GM23338 (cell line): Measurements from ENCODE around the gene EVI5L. TPM values are rescaled to one million over a fixed set of nuclear protein-coding genes. Genes with fewer than 3 reads are reported as not detected.

ENCODE experiments used
- polyA plus RNA-seq: library from polyadenylated mRNA; unstranded; fragments of >200 nt; fragmentation: Nextera tagmentation; extraction: Ambion mirVana; gene quantifications from 2 replicates; pipeline ENCODE4 v1.2.1, GENCODE V29; 2016
- total RNA-seq: library from RNA; depleted of rRNA; stranded (reverse); fragments of >200 nt; shearing (Covaris generic); gene quantifications from 2 replicates; pipeline ENCODE4 v1.2.3, GENCODE V29; 2014; rRNA removed

EVI5L gene
- total and polyA plus RNA-seq, 2 experiments from 2014 or later, result 4.5 to 16.2 TPM

Other genes with a start within 250 kb of the EVI5L start
- gene CAMSAP3, start 234.4 kb upstream of the EVI5L start, total RNA-seq, result 29.9 and 32.2 TPM in 2 replicates
- gene CAMSAP3, start 234.4 kb upstream of the EVI5L start, polyA plus RNA-seq, result 6.4 and 10.2 TPM in 2 replicates
- 65.2 and 69.0 TPM in 2 replicates for gene XAB2, start 200.7 kb upstream of the EVI5L start, total RNA-seq
- gene XAB2, start 200.7 kb upstream of the EVI5L start, polyA plus RNA-seq, result 18.4 and 20.0 TPM in 2 replicates
- gene PET100, start 200.4 kb upstream of the EVI5L start, total RNA-seq, result 8.6 and 9.9 TPM in 2 replicates
- 636 and 765 TPM in 2 replicates for gene PET100, start 200.4 kb upstream of the EVI5L start, polyA plus RNA-seq
- gene PCP2, start 196.5 kb upstream of the EVI5L start, total RNA-seq, result not detected in 2 replicates
- 0.40 TPM in 1 of 2 replicates, not detected in the other for gene PCP2, start 196.5 kb upstream of the EVI5L start, polyA plus RNA-seq
- gene STXBP2, start 193.1 kb upstream of the EVI5L start, total RNA-seq, result 37.6 and 55.8 TPM in 2 replicates
- gene STXBP2, start 193.1 kb upstream of the EVI5L start, polyA plus RNA-seq, result 42.6 and 45.0 TPM in 2 replicates
- not detected in 2 replicates for gene RETN, start 161.2 kb upstream of the EVI5L start, total RNA-seq
- not detected in 2 replicates for gene RETN, start 161.2 kb upstream of the EVI5L start, polyA plus RNA-seq
- gene MCEMP1, start 153.1 kb upstream of the EVI5L start, total RNA-seq, result not detected in 2 replicates
- gene MCEMP1, start 153.1 kb upstream of the EVI5L start, polyA plus RNA-seq, result not detected in 2 replicates
- 78.3 and 83.8 TPM in 2 replicates for gene TRAPPC5, start 149.4 kb upstream of the EVI5L start, total RNA-seq
- 252 and 284 TPM in 2 replicates for gene TRAPPC5, start 149.4 kb upstream of the EVI5L start, polyA plus RNA-seq
- not detected in 2 replicates for gene FCER2, start 128.1 kb upstream of the EVI5L start, total RNA-seq
- 0.29 and 0.38 TPM in 2 replicates for gene FCER2, start 128.1 kb upstream of the EVI5L start, polyA plus RNA-seq
- gene CLEC4G, start 98.1 kb upstream of the EVI5L start, total RNA-seq, result 0.23 and 0.52 TPM in 2 replicates
- 0.65 and 0.70 TPM in 2 replicates for gene CLEC4G, start 98.1 kb upstream of the EVI5L start, polyA plus RNA-seq
- gene CD209, start 82.7 kb upstream of the EVI5L start, total RNA-seq, result 0.35 TPM in 1 of 2 replicates, not detected in the other
- gene CD209, start 82.7 kb upstream of the EVI5L start, polyA plus RNA-seq, result not detected in 2 replicates
- not detected in 2 replicates for gene CLEC4M, start 67.0 kb upstream of the EVI5L start, total RNA-seq
- not detected in 2 replicates for gene CLEC4M, start 67.0 kb upstream of the EVI5L start, polyA plus RNA-seq
- gene PRR36, start 44.2 kb downstream of the EVI5L start, total RNA-seq, result 12.1 and 17.6 TPM in 2 replicates
- gene PRR36, start 44.2 kb downstream of the EVI5L start, polyA plus RNA-seq, result 17.9 and 22.3 TPM in 2 replicates
- gene LRRC8E, start 58.3 kb downstream of the EVI5L start, total RNA-seq, result 4.5 and 4.8 TPM in 2 replicates
- gene LRRC8E, start 58.3 kb downstream of the EVI5L start, polyA plus RNA-seq, result 0.29 and 1.3 TPM in 2 replicates
- 22.6 and 23.2 TPM in 2 replicates for gene MAP2K7, start 73.7 kb downstream of the EVI5L start, total RNA-seq
- gene MAP2K7, start 73.7 kb downstream of the EVI5L start, polyA plus RNA-seq, result 11.3 and 12.2 TPM in 2 replicates
- 1.7 and 5.6 TPM in 2 replicates for gene TGFBR3L, start 84.6 kb downstream of the EVI5L start, total RNA-seq
- gene TGFBR3L, start 84.6 kb downstream of the EVI5L start, polyA plus RNA-seq, result 6.2 and 7.0 TPM in 2 replicates
- gene SNAPC2, start 90.1 kb downstream of the EVI5L start, total RNA-seq, result 17.2 and 25.1 TPM in 2 replicates
- gene SNAPC2, start 90.1 kb downstream of the EVI5L start, polyA plus RNA-seq, result 16.4 and 17.1 TPM in 2 replicates
- gene CTXN1, start 95.9 kb downstream of the EVI5L start, total RNA-seq, result 52.4 and 53.1 TPM in 2 replicates
- 22.3 and 22.5 TPM in 2 replicates for gene CTXN1, start 95.9 kb downstream of the EVI5L start, polyA plus RNA-seq
- 121 and 125 TPM in 2 replicates for gene TIMM44, start 113.4 kb downstream of the EVI5L start, total RNA-seq
- gene TIMM44, start 113.4 kb downstream of the EVI5L start, polyA plus RNA-seq, result 128 and 131 TPM in 2 replicates
- 118 and 143 TPM in 2 replicates for gene ELAVL1, start 175.4 kb downstream of the EVI5L start, total RNA-seq
- 74.1 and 81.6 TPM in 2 replicates for gene ELAVL1, start 175.4 kb downstream of the EVI5L start, polyA plus RNA-seq
- gene CCL25, start 222.5 kb downstream of the EVI5L start, total RNA-seq, result 0.52 TPM in 1 of 2 replicates, not detected in the other
- gene CCL25, start 222.5 kb downstream of the EVI5L start, polyA plus RNA-seq, result 0.73 and 0.97 TPM in 2 replicates